ENCODE data around the gene RASA2.

DNA sequence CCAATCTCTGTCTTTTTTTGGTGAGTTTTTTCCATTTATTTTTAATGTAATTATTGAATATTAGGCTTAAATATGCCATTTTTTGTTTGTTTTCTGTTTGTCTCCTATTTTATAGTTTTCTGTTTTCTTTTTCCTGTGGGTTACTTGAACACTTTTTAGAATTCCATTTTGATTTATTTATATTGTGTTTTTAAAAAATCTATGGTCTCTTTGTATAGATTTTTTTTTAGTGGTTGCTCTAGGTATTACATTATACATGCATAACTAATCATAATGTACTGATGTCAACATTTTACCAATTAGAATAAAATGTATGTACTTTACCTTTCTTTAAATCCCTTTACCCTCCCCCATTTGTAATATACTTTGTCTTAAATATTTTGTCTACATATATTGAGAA lies 56.2 kb downstream of the RASA2 start:
- TF ChIP-seq, protein P1, sequence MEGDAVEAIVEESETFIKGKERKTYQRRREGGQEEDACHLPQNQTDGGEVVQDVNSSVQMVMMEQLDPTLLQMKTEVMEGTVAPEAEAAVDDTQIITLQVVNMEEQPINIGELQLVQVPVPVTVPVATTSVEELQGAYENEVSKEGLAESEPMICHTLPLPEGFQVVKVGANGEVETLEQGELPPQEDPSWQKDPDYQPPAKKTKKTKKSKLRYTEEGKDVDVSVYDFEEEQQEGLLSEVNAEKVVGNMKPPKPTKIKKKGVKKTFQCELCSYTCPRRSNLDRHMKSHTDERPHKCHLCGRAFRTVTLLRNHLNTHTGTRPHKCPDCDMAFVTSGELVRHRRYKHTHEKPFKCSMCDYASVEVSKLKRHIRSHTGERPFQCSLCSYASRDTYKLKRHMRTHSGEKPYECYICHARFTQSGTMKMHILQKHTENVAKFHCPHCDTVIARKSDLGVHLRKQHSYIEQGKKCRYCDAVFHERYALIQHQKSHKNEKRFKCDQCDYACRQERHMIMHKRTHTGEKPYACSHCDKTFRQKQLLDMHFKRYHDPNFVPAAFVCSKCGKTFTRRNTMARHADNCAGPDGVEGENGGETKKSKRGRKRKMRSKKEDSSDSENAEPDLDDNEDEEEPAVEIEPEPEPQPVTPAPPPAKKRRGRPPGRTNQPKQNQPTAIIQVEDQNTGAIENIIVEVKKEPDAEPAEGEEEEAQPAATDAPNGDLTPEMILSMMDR (IDR thresholded peaks at IDR 0.05): peak in 1 of 7 experiments; percentile 28
- no peak for TF ChIP-seq EP300 (IDR thresholded peaks at IDR 0.05)

All from stomach (tissue), 4 donors.